Endothelial cell (in vitro differentiated cells): ENCODE measurements around the gene FRMD1. TPM values are rescaled to one million over a fixed set of nuclear protein-coding genes. Genes with fewer than 3 reads are reported as not detected.

Source experiments
- DNase-seq: peaks from one replicate; pipeline ENCODE4 v3.0.0; 2021; ENCODE audit warnings: low spot score
- H3K27ac Mint-ChIP-seq: one replicate; pipeline ENCODE4 v1.8.0; 2021; ENCODE audit warnings: mixed read lengths, inconsistent platforms; ENCODE audit not compliant: unreplicated experiment
- H3K27me3 Mint-ChIP-seq: one replicate; pipeline ENCODE4 v1.8.0; 2021; ENCODE audit warnings: mild to moderate bottlenecking, moderate library complexity, mixed read lengths, inconsistent platforms; ENCODE audit not compliant: unreplicated experiment
- H3K36me3 Mint-ChIP-seq: one replicate; pipeline ENCODE4 v1.8.0; 2021; ENCODE audit warnings: mild to moderate bottlenecking, low read depth, mixed read lengths, inconsistent platforms; ENCODE audit not compliant: unreplicated experiment
- H3K4me1 Mint-ChIP-seq: one replicate; pipeline ENCODE4 v1.8.0; 2021; ENCODE audit warnings: mild to moderate bottlenecking, mixed read lengths, inconsistent platforms; ENCODE audit not compliant: unreplicated experiment
- H3K4me3 Mint-ChIP-seq: one replicate; pipeline ENCODE4 v1.8.0; 2021; ENCODE audit warnings: mild to moderate bottlenecking, mixed read lengths, inconsistent platforms; ENCODE audit not compliant: unreplicated experiment
- H3K9me3 Mint-ChIP-seq: one replicate; pipeline ENCODE4 v1.8.0; 2021; ENCODE audit warnings: mixed read lengths, inconsistent platforms; ENCODE audit not compliant: unreplicated experiment
- CTCF ChIP-seq: fragments of 200-600 bp; sonication (generic); IDR thresholded peaks from one replicate; pipeline ENCODE4 v1.5.0; 2021; ENCODE audit warnings: antibody characterized with exemption; ENCODE audit not compliant: unreplicated experiment
- total RNA-seq: library from RNA; stranded (reverse); fragmentation: NEBNext Ultra II Directional; extraction: Animal tissue kit (Norgen Biotek cat#: 25700); gene quantifications from one replicate; pipeline ENCODE4 v1.2.1, GENCODE V29; 2021; ENCODE audit not compliant: unreplicated experiment

The FRMD1 gene
- total RNA-seq, 1 donor from 2014 or later: 0.05 TPM

GRCh38 chr6:168099201-168100010 lies 20.4 kb upstream of the FRMD1 start:
- TF ChIP-seq CTCF: no peak
- DNase-seq: no peak
- Mint-ChIP-seq H3K4me1 (no peaks in the 10 kb centered on the region), H3K4me3 (no peak overlapping the region), H3K27ac (no peak overlapping the region), H3K9me3 (no peaks in the 10 kb centered on the region), H3K36me3 (no peaks in the 10 kb centered on the region), H3K27me3 (peaks cover 34% of the 10 kb centered on the region)

DNA sequence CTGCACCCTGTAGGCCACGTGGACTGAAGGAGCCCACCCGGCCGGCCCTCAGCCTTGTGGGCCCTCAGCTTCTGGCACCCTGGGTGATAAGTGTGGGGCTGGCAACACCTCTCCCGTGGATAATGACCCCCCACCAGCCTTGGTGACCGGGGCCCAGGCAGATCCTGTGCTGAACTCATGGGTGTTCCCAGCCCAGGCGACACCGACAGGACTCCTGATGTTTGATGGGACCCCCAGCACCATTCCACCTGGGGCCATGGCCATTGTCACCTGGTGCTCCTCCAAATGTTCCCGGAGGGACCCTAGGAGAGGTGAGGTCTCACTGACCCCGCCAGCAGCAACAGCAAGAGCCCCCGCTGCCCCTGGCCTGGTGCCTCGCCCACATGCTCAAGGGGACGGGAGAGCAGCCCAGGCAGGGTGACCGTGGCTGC lies 19.4 kb upstream of the FRMD1 start:
- H3K36me3 Mint-ChIP-seq: no peaks in the 10 kb centered on the region
- no peak overlapping the region for H3K27ac Mint-ChIP-seq
- H3K27me3 Mint-ChIP-seq: peaks cover 32% of the 10 kb centered on the region
- no peak for TF ChIP-seq CTCF
- DNase-seq: no peak
- no peaks in the 10 kb centered on the region for H3K9me3 Mint-ChIP-seq
- no peak overlapping the region for H3K4me3 Mint-ChIP-seq
- H3K4me1 Mint-ChIP-seq: no peaks in the 10 kb centered on the region

DNA sequence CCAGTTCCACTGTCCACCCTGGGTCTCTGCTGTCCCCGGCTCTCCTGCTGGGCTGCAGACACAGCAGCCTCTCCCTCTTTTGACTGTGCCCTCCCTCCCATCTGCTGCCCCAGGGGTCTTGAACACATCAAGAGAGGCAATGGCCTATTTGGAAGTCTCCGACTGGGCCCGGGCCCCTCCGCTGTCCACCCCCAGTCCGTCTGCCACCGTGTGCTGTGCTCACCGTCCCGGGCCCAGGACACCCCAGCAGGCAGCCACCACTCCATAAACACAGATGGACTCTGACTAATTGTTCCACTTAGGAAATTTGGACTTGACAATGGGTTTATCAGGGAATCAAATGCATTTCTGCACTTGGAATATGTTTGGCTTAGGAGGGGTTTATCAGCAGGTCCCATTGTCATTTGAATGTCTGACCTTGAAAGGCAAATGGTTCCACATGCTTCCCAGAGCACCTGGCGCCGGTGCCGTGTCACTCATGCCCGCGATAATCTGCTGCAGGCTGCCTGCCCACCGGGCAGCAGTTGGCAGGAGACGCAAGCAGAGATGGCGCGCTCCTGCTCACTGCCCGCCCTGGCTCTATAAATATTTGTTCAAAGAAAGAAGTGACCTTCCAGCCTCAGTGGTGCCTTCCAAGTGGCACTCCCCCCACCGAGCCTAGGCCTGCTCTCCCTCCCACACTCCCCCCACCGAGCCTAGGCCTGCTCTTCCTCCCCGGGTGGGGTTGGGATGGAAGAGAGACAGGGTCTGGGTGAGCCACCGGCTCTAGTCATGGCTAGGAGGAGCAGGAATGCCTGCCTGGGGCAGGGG lies 18.8 kb upstream of the FRMD1 start:
- no peaks in the 10 kb centered on the region for H3K9me3 Mint-ChIP-seq
- peaks cover 28% of the 10 kb centered on the region for H3K27me3 Mint-ChIP-seq
- H3K4me1 Mint-ChIP-seq: no peaks in the 10 kb centered on the region
- H3K27ac Mint-ChIP-seq: no peak overlapping the region
- no peak for TF ChIP-seq CTCF
- DNase-seq: no peak
- no peak overlapping the region for H3K4me3 Mint-ChIP-seq
- H3K36me3 Mint-ChIP-seq: no peaks in the 10 kb centered on the region

DNA sequence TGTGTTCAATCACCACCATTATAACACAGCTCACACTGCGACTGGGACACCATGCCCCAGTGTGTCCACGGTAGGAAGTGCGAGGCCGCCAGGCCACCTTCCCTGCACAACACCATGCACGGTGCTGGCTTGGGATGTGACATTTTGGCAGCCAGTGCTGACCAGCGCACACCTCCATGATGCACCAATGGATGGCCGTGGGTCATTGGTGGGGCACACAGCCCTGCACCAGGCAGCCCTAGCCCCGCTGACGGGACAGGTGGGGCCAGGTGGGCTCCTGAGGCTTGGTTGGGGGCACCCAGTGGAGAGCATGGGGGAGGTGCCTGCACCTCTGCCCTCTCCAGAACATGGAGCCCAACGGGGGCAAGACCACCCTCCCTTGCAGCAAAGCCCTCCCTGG lies 18.2 kb upstream of the FRMD1 start:
- DNase-seq: no peak
- H3K27me3 Mint-ChIP-seq: peaks cover 25% of the 10 kb centered on the region
- no peak overlapping the region for H3K27ac Mint-ChIP-seq
- H3K9me3 Mint-ChIP-seq: no peaks in the 10 kb centered on the region
- H3K4me3 Mint-ChIP-seq: no peak overlapping the region
- no peak for TF ChIP-seq CTCF
- H3K4me1 Mint-ChIP-seq: no peaks in the 10 kb centered on the region
- no peaks in the 10 kb centered on the region for H3K36me3 Mint-ChIP-seq

- Mint-ChIP-seq H3K4me1 (no peaks in the 10 kb centered on the region), H3K36me3 (no peaks in the 10 kb centered on the region), H3K4me3 (no peak overlapping the region), H3K27me3 (peaks cover 23% of the 10 kb centered on the region), H3K27ac (no peak overlapping the region), H3K9me3 (no peaks in the 10 kb centered on the region)
- DNase-seq: no peak
- TF ChIP-seq CTCF: no peak
Measured at GRCh38 chr6:168096271-168096764, 17.3 kb upstream of the FRMD1 start.
